HG02588 (cell line): ENCODE data around the gene NKAIN2.
"Not testable (repeated sequence)": the region's sequence is repeated elsewhere in the genome, so short reads cannot be mapped to it uniquely, and the experiment has no call there.

Experiments
- ATAC-seq: cut with Tn5 transposase; IDR thresholded peaks from one replicate; pipeline ENCODE4 v1.9.1; 2021; ENCODE audit warnings: mild to moderate bottlenecking, moderate library complexity; ENCODE audit not compliant: unreplicated experiment

The NKAIN2 gene

DNA sequence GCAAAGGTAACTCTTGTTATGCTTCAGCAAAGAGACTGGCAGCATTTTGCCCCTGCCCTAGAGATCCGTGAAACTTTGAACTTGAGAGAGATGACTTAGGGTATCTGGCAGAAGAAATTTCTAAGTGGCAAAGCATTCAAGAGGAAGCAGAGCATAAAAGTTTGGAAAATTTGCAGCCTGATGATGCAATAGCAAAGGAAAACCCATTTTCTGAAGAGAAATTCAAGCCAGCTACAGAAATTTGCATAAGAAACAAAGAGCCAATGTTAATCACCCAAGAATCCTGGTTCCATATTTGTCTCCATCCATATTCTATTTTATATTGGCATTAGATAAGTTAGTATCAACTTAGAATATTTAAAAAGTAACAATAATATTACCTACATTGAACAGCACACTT is 934.1 kb downstream of the NKAIN2 start:
- not testable (repeated sequence) for ATAC-seq

DNA sequence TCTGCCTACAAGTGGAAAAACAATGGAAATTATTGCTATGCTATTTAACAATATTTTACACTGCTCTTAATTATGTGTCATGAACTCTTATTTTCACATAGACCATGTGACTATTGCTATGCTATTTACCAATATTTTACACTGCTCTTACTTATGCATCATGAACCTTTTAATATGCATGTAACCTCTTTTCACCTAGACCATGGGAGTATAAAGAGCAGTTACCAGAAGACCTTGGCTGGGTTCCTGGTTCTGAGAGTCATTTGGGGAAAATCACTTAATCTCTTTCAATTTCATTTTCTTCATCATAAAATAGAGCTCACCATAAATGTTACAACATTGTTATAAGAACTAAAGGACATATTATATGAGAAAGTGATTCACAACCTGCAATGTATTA is 934.8 kb downstream of the NKAIN2 start:
- no peak for ATAC-seq

DNA sequence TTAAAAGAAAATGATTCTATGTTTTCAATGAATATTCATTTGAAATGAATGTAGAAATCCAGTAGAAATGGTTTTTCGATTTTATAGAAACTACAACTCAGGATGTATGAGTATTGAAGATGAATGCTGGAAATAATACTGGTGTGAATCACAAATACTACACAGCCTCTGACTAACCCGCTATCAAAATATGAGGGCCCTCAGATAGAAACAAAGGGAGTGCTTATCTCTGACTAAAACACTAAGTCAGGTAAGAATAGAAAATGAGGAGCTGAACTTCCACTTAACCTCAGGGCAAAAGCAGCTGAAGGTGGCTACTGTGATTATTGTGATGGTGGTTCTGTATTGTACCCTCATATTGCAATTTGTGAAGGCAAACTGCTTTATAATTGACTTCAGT is 937.7 kb downstream of the NKAIN2 start:
- no peak for ATAC-seq

DNA sequence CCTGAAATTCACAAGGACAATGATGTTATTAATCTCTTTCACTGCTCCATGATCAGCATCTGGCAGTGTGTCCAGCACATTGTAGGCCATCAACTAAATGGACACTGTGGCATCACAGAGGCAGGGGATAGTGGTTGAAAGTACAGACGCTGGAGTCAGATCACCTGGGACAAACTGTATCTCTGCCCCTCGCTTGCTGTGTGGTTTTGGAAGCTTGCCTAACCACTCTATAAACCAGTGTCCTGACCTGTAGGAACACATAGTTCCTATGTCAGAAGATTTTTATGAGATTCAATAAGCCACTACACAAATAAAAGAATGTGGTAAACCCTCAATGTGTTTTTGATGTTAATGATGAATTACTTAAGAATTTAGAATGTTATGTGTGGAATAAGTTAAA is 939.3 kb downstream of the NKAIN2 start:
- ATAC-seq: no peak

DNA sequence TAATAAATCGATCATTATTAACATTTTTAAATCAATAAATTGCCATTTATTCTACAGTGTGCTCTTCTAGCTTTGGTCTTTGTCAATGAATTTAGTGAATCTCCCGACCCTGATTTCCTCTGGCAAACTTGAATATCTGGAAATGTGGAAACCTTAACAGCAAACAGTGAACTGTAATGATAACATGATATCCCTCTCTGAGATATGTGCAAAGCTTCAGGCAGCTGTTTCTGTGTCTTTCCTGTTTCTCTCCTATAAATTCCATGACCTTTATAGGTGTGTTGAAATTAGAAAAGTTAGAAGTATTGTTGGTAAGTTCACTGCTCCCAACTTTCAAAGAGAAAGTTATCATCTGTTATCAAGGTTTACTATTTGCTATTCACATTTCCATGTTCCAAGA is 939.8 kb downstream of the NKAIN2 start:
- ATAC-seq: no peak

DNA sequence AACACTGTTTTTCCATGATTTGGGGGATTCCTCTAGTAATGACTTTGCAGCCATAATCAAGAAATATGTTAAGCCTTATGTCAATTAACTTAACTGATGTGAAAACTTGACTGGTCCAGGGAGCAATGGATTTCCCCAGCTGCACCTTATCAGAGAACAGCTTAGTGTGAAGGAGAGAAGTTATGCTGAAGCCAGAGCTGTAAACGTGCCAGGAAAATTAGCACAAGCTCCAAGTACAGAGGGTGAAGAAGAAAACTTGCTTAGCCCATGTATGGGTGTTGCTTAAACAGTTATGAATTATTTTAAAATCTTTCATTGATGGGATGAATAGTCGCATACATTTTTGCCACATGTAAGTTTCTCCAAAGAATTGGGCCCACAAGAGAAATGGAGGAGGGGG is 943.7 kb downstream of the NKAIN2 start:
- ATAC-seq: no peak

DNA sequence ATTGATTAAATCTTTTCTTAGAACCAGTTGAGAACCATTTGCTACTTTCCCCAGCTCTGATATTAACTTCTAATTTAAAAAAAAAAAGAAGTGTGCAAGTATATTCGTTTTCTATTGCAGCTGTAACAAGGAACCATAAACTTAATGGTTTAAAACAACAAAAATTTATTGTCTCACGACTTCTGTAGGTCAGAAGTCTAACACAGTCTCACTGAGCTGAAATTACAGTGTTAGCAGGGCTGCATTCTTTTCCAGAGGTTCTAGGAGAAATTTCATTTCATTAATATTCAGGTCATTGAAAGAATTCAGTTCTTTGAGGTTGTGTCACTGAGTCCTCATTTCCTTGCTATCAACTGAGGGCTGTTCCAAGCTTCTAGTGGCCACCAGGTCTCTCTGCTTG is 945.1 kb downstream of the NKAIN2 start:
- no peak for ATAC-seq

DNA sequence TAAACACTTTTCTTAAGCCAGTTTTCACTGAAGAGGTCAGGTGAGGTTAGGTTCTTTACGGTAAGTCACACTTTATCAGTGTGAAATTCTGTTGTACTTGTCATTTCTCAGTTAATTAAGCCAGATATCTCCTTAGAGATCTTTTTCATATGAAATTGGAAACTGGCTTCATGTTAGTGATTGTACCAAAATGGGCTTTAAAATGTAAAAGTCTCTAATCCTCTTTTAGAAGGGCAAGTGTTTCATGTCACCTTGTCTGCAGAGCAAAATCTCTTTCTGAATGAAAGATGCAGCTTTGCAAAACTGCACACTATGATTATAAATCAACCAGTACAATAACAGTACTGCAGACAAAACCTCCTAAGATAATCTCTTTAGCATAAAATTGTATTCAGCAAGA is 949.3 kb downstream of the NKAIN2 start:
- ATAC-seq: no peak

DNA sequence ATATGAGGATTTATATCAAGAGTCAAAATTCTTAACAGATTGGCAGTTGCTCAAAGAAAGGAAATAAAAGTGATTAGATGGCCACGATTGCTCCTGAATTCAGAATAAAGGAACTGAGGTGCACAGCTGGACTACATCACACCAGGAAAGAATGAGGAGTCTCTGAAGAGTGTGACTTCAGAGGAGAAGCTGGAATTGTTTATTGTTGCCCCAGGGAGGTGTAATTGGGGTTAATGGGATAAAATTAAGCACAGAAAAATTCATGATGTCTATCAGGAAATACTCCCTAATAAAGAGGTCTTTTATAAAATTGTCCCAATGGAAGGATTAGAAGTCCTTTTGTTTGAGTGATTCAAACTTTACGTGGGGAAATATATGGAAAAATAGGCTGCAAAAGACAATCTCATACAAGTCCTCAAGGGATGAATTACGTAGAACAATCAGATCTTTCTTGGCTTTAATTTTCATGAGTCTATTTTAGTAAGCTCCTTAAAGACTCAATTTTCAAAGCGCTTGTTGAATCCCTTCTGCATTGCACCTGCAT is 950.0 kb downstream of the NKAIN2 start:
- no peak for ATAC-seq

DNA sequence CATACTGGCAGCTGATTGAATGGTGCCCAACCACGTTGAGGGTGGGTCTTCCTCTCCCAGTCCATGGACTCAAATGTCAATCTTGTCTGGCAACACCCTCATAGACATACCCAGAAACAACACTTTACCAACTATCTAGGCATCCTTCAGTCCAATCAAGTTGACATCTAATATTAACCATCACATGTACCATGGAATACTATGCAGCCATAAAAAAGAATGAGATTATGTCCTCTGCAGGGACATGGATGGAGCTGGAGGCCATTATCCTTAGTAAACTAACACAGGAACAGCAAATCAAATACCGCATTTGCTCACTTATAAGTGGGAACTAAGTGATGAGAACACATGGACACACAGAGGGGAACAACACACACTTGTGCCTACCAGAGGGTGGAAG is 951.7 kb downstream of the NKAIN2 start:
- ATAC-seq: no peak

DNA sequence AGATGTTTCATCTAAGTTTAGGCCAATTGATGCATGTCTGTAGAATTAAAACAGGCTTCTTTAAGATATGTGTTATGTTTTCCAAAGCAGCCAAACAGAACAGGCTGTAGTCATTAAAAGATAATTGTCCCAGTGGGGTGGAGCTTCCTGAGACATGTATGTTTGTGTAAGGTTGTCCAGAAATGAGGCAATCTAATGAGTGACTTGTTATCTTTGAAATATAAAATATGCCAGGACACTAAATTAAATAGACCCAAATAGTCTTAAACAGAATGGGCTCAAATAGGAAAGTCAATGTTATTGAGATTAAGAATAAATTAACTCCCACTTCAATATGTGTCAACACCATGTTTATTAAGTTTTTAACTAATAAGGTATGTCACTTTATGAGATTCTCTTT is 953.9 kb downstream of the NKAIN2 start:
- no peak for ATAC-seq

DNA sequence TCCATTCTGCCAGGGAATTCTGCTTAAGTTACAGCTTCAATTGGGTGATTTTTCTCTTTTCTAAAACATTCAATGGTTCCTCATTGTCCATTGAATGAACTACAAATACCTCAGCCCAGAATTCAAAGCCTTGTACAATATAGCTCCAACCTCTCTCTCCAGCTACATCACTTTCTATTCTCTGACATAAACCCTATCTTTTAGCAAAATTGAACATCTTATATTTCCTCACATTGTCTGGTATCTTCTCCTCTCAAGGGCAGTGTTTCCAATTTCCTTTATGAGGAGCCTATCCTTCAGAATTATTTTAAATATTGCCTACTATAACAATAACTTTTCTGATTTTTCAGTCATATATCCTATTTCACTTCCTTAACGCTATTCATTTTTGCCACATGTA is 955.0 kb downstream of the NKAIN2 start:
- ATAC-seq: no peak

DNA sequence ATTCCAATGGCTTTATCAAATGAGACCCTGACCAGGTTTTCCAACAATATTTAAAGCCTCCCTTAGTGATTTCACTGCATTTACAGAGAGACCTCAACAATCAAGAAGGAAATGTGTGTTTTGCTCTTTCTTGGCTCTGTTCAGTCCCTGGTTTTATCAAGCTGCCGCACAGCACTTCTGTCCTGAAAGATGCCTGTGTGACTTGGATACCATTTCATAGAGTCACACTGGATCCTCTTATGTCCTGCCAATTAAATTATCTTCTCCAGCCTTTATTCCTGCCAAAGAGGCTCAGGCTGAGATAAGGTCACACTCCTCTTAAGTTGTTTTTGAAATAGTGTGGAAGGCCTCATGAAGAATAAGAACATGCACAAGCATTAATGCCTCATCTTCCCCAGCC is 961.6 kb downstream of the NKAIN2 start:
- no peak for ATAC-seq

DNA sequence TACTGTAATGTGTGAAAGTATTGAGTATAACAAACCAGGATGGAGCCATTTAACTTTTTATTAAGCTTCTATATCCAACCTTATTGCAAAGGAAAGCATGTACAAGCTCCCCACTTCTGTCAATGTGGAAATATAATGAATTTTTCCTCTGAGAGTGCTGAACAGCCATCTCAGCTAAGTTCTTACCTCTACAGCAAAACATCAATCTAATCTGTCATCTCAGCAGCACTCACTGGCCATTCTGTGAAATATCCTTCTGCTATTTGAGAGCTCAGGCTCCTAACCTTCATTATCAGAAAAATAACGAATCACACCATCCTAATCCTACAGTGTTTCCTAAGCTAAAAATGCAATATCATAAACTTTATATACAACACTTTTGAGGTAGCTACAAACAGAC is 964.6 kb downstream of the NKAIN2 start:
- no peak for ATAC-seq

DNA sequence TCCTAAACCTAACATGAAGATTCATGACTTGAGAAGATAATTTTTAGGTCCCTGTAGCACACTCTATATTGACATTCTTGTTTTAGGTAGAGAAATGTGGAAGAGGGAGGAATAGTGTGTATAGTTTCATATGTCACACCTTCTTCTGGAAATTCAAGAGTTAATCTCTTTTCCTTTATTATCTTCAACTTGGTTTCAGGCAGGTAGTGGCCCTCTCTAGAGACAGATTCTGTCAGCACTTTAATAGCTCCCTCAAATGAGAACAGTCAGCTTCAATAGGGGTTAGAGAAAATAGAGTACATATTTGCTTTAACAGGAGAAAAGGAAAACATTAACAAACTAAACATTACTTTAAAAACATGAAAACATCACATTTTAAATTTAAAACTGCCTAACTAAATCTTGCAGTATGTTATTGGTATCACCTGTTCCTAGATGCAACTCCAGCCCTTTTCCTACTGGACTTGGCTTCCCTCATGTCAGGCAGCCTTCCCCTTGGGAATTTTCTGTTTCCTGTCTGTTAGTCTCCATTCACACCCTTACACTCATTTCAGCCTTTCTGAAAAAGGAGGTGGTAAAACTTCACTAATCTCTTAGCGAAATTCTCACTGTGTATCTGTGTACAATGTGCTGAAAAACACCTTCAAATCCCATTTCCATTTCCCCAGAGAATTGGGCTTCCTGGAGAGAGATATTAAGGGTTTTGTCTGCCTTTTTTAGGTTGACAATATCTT is 966.3 kb downstream of the NKAIN2 start:
- no peak for ATAC-seq

DNA sequence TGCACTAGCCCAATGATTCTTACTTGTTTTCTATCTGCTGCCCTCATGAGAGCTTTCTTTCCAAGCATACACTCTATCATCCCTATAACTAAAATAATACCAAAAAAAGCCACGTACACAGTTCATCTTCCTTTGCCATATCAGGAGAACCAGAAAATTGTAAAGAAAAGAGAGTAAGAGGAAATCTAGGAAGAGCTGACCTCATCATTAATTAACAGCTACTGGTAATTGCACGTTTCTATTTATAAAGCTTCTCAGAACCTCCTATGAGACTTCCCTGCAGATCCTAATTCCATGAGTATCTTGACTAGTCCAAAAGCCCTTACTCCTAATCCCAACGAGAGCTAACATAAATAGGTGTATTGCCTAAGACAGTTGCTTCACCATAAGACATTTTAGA is 967.1 kb downstream of the NKAIN2 start:
- no peak for ATAC-seq

DNA sequence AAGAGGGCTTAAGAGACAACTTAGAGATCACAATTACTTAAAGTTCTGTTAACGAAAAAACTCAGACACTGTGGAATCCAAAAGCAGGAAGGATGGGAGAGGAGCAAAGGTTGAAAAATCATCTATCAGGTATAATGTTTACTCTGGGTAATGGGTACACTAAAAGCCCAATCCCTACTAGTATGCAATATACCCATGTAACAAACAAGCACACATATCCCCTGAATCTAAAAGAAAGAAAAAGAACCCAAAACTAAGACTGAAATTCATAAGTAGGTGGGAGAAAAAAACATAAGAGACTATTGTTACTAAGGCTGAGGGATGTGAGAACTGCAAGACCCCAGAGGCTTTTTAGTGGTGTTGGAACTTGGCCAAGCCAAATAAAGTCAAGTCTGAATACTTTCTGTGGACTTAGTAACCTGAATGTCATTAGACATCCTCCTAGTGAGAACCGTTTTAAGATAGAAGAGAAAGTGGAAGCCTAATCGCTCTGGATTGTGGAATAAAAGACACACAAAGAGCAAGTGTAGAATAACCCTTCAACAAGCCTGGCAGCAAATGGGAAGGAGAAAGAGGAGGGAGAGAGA is 969.2 kb downstream of the NKAIN2 start:
- no peak for ATAC-seq

DNA sequence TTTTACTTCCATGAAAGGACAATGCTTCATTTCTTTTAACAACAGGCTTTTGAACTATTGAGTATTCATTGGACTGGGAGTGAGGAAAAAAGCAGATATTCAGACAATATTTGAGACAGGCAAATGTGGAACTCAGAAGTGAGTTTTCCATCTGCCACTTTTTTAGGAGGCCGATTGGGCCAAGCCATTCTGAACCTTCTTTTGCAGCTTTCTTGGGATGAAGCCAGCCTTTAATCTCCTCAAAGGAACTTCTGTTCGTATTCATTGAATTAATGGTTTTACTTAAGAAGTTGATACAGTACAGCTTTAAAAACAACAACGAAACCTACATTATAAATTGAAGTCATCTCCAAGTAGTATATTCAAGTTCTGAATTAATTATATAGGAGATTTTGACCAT is 971.5 kb downstream of the NKAIN2 start:
- no peak for ATAC-seq

DNA sequence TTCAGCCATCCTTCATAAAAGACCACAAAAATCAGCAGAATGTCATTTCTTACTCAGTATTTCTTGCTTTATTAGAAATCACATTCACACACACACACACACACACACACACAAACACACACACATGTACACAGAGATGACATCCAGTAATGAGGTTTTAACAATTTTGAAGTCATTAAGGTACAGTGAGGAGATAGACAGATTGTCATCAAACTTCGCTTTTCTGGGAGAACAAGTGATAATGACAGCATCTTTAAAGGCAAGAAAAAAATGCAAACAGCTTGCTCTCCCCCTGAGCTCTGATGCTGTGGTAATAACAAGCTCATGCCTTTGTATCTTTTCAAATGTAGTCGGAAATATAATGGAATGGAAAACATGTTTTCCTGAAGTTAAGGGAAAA is 974.2 kb downstream of the NKAIN2 start:
- no peak for ATAC-seq

DNA sequence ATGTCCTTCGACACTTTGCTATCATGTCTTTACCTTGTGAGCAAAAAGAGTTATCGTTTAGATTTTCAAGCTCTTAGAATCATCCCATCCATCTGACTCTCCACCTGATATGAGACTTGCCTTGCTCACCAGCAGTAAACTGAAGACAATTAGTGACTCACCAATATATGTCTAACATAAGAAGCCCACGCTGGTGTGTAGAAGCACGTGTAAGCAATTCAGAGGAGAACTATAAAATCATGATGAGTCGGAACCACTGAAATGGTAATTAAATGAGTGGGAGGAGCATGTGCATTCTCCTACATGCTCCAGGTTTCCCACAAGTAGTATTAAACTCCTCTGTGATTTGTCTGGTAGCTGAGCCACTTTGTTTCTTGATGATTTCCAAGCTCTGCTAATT is 977.0 kb downstream of the NKAIN2 start:
- ATAC-seq: no peak

DNA sequence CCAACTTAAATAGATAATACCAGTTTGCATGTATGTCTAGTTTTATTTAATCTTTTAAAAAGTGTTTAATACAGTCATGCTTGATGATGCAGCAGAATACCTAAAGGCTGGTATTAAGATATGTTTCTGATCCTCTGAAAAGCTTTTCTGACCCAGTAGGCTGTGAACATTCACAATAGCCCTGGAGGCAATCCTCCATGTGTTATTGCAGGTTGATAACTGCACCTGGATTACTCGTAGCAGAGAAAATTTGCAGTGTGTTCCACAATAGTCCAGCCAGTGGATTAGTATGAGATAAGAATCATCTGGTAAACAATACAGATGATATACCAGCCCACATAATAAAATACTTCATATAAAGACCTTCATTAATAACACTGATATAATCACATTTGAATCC is 979.7 kb downstream of the NKAIN2 start:
- ATAC-seq: no peak

DNA sequence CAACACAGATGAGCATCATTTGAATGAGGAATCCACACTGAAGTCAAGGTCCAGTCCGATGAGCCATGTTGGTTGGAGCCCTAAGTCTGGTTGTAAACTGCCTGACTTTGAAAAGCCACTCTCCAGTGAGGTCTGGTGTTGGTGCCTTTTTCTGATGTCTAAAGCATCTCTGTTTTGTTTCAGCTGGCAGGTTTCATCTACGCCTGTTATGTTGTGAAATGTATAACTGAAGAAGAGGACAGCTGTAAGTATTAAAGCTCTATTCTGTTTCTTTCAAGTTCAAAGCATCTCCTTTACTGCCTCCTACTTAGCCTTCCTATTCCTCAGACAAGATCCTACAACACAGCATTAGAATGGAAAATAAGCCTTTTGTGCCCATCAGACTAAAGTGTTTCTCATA is 987.5 kb downstream of the NKAIN2 start:
- no peak for ATAC-seq

DNA sequence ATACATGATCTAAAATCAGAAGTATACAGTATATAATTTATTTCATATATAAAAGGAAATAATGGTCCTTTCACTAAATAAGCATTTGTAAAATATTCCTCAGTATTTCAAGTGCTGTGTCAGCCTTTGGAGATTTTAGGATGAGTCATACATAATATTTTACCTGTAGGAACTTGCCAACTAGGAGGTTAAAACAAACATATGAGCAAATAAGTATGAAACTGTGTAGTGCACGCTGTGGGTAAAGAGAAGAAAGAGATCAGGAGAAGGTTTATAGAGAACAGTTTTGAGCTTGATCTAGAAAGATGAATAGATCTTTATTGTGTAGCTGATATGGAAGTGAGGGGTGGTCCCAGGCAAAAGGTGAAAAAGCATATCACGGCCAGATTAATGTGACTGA is 988.7 kb downstream of the NKAIN2 start:
- ATAC-seq: no peak
